Measurements from ENCODE around the gene ZBTB48.
A peak's percentile ranks its signal among the peaks of the same experiment; 100 is the strongest.
"Not testable (repeated sequence)": the region's sequence is repeated elsewhere in the genome, so short reads cannot be mapped to it uniquely, and the experiment has no call there.

Gene ZBTB48

DNA sequence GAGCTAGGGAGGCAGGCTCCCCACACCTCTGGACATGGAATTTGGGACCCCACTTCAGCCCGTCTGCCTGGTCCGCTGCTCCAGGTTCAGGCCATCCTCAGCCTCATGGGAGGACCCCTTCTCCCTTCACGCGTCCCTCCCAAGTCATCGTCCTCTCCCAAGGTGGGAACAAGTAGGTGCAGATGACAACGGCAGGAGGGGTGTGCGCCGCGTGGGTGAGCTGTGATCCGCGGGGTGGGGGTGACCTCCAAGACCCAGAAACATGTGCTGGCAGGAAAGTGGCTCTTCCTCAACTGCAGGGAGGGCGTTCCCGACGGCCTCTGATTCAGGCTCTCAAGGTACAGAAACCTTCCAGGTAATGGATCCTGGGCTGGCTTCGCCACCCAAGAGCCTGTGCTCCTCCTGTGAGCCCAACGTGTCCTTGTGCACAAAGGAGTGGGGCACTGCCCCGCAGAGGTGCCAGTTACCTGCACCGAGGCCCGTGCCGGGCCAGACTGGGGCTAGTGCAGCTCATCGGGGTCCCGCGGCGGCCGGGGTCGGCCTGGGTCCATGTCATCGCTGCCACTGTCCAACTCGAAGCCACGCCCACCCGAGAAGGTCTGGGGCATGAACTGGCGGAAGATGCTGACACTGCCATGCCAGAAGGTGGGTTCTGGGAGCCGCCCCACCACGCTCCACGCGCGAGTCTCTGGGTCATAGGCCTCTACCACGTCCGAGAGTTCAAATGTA lies 13.2 kb downstream of the ZBTB48 start:
- DNase-seq: no peak

DNA sequence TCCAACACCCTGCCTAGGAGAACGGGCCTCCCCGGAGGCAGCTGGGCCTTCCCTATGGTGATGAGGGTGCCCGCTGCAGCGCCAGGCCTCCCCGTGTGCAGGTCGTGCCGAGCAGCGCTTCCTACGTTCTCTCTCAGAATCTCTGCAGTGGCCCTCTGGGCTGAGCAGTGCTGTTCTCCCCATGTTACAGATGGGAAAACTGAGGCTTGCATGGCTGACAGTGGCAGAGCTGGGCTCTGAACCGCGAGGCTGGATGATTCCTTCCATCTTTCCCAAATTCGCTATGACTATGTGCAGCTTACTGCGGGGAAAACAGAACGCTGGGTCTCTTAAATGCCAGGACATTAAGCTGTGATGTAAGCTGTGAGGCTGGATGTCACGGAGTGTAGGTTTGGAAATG lies 14.0 kb downstream of the ZBTB48 start:
- DNase-seq: no peak

GRCh38 chr1:6594977-6595740 lies 15.4 kb downstream of the ZBTB48 start:
- no peak for DNase-seq

DNA sequence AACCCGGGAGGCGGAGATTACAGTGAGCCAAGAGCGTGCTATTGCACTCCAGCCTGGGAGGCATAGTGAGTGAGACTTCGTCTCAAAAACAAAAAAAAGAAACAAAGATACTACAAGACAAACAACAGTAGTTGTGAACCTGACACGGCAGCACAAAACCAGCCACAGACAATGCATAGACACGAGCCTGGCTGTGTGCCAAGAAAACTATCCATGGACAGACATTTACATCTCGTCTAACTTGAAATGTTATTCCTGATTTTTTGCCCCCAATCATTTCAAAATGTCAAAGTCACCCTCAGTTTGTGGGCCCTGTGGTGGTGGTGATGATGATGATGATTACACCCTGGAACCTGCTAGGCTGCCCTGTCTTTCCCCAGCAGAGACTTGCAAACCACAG lies 16.6 kb downstream of the ZBTB48 start:
- no peak for DNase-seq

DNA sequence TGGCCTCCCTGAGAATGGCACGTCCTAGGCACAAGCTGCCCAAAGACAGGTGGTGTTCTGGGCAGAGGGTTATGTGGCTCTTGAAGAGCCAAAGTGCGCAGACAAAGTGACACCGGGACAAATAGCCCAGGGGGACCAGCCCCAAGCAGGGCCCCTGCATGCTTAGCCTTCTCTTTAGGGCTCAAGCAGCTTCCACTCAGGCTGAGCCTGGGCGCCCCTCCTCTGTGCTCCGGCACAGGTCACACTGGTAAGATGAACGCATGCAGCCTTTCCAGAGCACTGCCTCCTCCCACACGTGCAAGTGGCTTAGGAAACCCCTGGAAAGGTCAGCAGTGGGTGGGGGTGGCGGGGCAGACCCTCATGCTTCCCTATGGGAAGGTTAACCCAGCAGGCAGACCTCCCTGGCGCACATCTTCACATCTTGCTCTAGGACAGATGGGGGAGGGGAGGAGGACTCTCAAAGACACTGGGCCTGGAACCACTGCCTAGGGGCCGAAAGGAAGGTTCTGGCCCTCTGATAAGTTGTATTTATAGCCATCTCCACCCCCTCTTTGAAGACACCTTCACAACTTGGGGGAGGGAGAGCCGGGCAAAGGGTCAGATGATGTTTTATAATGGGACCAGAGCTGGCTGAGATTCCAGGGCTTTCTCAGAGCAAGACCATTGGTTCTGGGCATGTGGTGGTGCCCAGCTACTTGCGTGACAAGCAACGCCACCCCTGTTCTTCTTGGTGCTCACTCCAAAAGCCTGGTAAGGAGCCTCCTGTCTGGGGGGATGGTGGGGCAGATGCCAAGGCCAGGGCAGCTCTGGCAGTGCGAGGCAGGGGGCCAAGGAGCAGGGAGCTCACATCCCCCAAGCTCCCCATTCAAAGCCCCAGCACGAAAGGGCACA lies 17.3 kb downstream of the ZBTB48 start:
- no peak for DNase-seq

- no peak for DNase-seq
These were observed 18.0 kb downstream of the ZBTB48 start for GRCh38 chr1:6597777-6598131.

DNA sequence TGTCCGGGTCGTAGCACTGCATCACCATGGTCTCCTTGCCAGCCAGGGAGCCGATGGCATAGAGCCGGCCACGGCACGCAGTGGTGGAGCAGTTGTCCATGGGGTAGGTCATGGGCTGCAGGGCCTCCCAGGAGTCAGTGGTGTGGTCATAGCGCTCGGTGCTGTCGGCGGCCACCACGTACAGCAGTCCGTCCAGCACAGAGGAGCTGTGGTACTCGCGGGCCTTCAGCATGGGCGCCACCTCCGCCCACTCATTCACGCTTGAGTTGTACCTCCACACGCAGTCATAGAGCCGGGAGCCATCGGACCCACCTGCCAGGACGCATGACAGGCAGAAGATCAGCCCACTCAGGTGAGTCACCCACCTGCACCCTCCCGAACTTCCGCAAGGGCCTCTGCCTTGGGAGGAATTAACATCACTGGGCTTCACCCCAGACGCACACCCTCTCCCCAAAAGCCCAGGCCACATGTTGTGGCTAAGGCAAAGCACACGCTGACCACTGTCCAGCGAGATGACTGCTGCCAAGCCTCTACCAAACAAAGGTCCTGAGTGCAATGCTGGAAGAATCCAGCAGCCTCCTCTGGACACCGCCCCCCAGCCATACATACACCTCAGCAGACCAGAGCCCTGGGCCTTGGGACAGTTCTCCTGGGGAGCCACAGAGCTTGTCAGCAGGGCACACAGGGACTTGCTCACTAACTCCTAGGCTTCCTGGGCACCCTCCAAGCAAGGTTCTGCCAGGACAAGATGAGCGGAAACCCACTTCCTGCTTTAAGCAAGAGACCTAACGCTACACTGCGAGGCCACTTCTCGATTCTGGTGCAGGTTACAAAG lies 19.6 kb downstream of the ZBTB48 start:
- DNase-seq: no peak

- not testable (repeated sequence) for DNase-seq
These were observed 20.2 kb downstream of the ZBTB48 start for GRCh38 chr1:6599991-6600390.

DNA sequence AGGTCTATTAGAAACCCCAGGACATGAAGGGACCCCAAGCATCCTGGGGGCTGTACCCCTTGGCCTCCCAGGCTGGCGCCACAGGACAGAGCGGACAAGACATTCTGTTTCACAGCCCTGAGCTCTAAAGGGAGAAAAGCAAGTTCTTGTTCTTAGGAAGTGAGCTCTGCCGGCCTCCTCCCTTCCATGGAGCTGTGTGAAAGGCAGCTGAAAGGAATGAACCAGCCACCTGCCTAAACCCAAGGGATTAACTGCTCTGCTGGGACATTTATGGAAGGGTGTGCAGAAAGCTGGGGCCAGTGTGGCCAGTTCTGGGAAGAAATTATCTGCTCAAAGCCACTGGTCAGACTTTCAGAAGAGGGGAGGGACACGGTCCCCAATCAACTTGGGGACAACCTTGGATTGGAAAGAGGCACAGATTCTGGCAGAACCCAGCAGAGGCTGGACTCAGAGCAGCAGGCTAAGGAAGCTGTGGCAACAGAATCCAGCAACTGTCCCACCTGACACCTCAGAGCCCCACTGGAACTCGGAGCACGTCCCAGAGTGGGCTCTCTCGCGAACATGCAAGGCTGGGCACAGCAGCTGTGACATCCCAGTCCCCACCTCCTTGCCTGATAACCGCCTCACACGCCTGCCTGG lies 20.7 kb downstream of the ZBTB48 start:
- DNase-seq: no peak

DNA sequence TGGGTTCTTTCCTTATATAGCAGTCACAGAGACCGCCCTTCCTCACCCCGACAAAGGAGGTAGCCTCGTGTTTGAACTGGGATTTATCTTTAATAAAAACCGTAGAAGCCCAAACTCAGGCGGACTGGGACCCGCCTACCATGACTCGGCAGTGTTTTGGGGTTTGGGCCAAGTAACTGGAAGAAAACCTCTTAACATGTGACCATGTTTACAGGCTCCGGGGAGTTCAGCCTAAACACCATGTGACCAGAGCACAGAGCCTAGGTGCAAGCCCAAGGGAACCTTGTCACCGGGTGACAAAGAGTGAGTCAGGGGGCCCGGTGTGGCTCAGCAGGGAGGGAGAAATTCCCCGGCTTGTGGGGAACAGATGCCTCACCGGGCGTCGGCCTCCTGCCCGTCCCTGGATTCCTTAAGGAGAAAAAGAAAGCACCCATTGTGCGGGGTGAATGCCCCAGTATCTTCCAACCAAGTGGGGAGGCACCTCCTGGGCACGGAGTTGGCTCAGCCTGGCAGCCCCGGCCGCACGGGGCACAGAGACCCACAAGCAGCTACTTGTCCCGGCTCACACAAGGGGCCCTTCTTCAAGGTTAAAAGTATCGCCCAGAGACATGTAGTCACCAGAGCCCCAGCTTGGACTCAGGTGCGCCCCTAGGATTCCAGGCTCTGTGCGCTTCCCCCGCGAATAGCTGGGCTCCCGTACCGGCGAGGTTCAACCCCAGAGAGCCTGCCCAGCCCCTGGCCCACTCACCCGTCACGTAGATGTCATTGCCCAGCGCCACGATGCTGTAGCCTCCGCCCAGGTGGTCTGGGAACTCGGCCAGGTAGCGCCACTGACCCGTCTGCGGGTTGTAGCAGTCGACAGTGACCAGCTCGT lies 21.5 kb downstream of the ZBTB48 start:
- DNase-seq: peak; percentile 25

DNA sequence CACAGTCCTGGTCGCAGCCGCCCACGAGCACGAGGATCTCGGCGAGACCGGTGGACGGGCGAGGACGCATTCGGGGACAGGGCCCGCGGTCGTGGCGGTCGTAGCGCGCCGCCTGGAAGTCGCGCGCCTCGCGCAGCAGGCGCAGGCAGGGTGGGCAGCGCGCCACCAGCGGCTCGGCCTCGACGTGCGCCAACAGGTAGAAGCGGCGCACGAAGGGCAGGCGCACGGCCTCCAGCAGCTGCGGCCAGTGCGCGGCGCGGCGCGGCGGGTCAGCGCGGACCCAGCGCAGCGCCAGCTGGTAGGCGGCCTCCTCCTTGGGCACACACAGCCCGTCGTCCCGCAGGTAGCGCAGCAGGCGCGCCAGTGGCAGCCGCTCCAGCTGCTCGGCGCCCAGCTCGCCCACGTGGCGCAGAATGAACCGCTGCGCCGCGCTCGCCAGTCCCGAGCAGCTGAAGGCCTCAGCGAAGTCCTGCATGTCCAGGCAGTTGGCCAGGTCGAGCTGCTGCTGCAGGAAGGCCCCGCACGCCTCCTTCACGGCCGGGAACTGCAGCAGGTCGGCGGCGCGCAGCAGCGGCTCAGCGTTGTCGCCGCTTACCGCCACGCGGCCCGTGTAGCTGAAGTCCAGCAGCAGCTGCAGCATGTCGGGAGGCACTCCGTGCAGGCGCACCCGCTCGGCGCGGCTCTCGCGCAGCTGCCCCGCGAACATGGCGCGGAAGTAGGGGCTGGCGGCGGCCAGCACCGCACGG lies 22.3 kb downstream of the ZBTB48 start:
- peak; percentile 8 for DNase-seq

- peak; percentile 58 for DNase-seq
These were observed 23.0 kb downstream of the ZBTB48 start, which contains the start of gene KLHL21 for GRCh38 chr1:6602669-6603237. KLHL21 (minus strand) TSS chr1:6602869; CDS start chr1:6602817, 52 bp downstream.

- no peak for DNase-seq
These were observed 23.6 kb downstream of the ZBTB48 start for GRCh38 chr1:6603238-6603914.

GRCh38 chr1:6603915-6604558 lies 24.2 kb downstream of the ZBTB48 start:
- no peak for DNase-seq

- peak; percentile 67 for DNase-seq
These were observed 33.0 kb downstream of the ZBTB48 start for GRCh38 chr1:6612641-6613360.

- DNase-seq: peak; percentile 99
These were observed 33.7 kb downstream of the ZBTB48 start, which contains the start of gene PHF13 for GRCh38 chr1:6613361-6614018. PHF13 (plus strand) TSS chr1:6613731; CDS start chr1:6614067, 336 bp downstream.
